K562 (cell line): ENCODE measurements around the gene MATCAP1. TPM values are rescaled to one million over a fixed set of nuclear protein-coding genes. Genes with fewer than 3 reads are reported as not detected.

Experiments used
- CSDE1 ChIP-seq, 2 experiments: fragments of 450-650 bp; IDR thresholded peaks; 2 replicates each; pipeline ENCODE4 v1.6.1; 2016; ENCODE audit warnings: mild to moderate bottlenecking in 1 of 2
- E2F3 ChIP-seq: fragments of 250-450 bp; sonication (Bioruptor Pico); IDR thresholded peaks from 2 replicates; pipeline ENCODE4 v1.4.0; 2020; ENCODE audit warnings: mild to moderate bottlenecking
- FOXM1 ChIP-seq, 2 experiments: fragments of 450-650 bp in 1 of 2; sonication (generic) in 1 of 2; formaldehyde crosslinking in 1 of 2; IDR thresholded peaks; 2 replicates each; pipeline versions ENCODE4 v1.6.1 to v1.9.0; 2017 to 2022; ENCODE audit warnings: low read depth in 2 of 2, mild to moderate bottlenecking in 2 of 2, missing genetic modification reagents in 1 of 2, moderate library complexity in 1 of 2
- HDAC1 ChIP-seq, 2 experiments: fragments of 450-650 bp; IDR thresholded peaks; 2 replicates each; pipeline ENCODE4 v1.6.1; 2016 to 2017; ENCODE audit warnings: inconsistent platforms in 1 of 2, mild to moderate bottlenecking in 1 of 2, moderate library complexity in 1 of 2
- MYNN ChIP-seq, 2 experiments: sonication (generic); formaldehyde crosslinking in 1 of 2; IDR thresholded peaks; 2 replicates each; pipeline versions ENCODE4 v1.5.0 to v1.6.1; 2016 to 2020; ENCODE audit warnings: antibody characterized with exemption in 1 of 2, missing genetic modification reagents in 1 of 2
- NFATC3 ChIP-seq: fragments of 450-650 bp; IDR thresholded peaks from 2 replicates; pipeline ENCODE4 v1.6.1; 2017; ENCODE audit warnings: mild to moderate bottlenecking
- NR2C1 ChIP-seq, 2 experiments: fragments of 450-650 bp; IDR thresholded peaks; 2 replicates each; pipeline ENCODE4 v1.6.1; 2017; ENCODE audit warnings: mild to moderate bottlenecking in 2 of 2, antibody characterized with exemption in 1 of 2, inconsistent platforms in 1 of 2, missing compliant biosample characterization in 1 of 2, missing genetic modification characterization in 1 of 2
- POLR2G ChIP-seq: fragments of 200-400 bp; formaldehyde crosslinking; IDR thresholded peaks from 2 replicates; pipeline ENCODE4 v1.6.1; 2017; ENCODE audit warnings: low read depth, mild to moderate bottlenecking, antibody characterized with exemption, low read length, moderate library complexity
- RHOXF2B ChIP-seq: fragments of 250-450 bp; sonication (Bioruptor Pico); conservative IDR thresholded peaks from 2 replicates; pipeline ENCODE4 v1.5.1; 2021
- SNIP1 ChIP-seq: fragments of 450-650 bp; IDR thresholded peaks from 2 replicates; pipeline ENCODE4 v1.7.1; 2017; ENCODE audit warnings: low read depth, mild to moderate bottlenecking
- XRCC4 ChIP-seq: IDR thresholded peaks from one replicate; pipeline ENCODE4 v1.6.1; 2011; ENCODE audit not compliant: insufficient read depth, insufficient read length; ENCODE audit errors: extremely low read depth
- ZKSCAN1 ChIP-seq: fragments of 150-350 bp; IDR thresholded peaks from 2 replicates; pipeline ENCODE4 v1.6.1; 2016; ENCODE audit warnings: low read depth, low read length
- ZNF121 ChIP-seq: sonication (generic); formaldehyde crosslinking; conservative IDR thresholded peaks from 2 replicates; pipeline ENCODE4 v1.8.0; 2022; ENCODE audit warnings: missing genetic modification reagents
- ZNF24 ChIP-seq: fragments of 450-650 bp; IDR thresholded peaks from 2 replicates; pipeline ENCODE4 v1.6.1; 2016
- ZNF354B ChIP-seq: fragments of 250-450 bp; sonication (Bioruptor Pico); IDR thresholded peaks from 2 replicates; pipeline ENCODE4 v1.4.0; 2020
- ZNF584 ChIP-seq: fragments of 200-800 bp; sonication (Bioruptor generic); IDR thresholded peaks from 2 replicates; pipeline ENCODE4 v1.6.1; 2016; ENCODE audit warnings: low read depth, mild to moderate bottlenecking, missing genetic modification characterization, missing compliant biosample characterization
- ZNF592 ChIP-seq: fragments of 450-650 bp; IDR thresholded peaks from 2 replicates; pipeline ENCODE4 v1.6.1; 2017; ENCODE audit warnings: antibody characterized with exemption, mild to moderate bottlenecking
- ZSCAN32 ChIP-seq: fragments of 450-650 bp; formaldehyde crosslinking; IDR thresholded peaks from 2 replicates; pipeline ENCODE4 v1.4.0; 2020; ENCODE audit warnings: mild to moderate bottlenecking, moderate library complexity
- polyA plus RNA-seq, 8 experiments: library from polyadenylated mRNA; depleted of rRNA in 4 of 8; stranded (reverse) in 5 of 8; unstranded in 3 of 8; fragments of >200 nt; fragmentation: Nextera tagmentation in 2 of 8; fragmentation: Illumina TruSeq in 1 of 8; extraction: Ambion mirVana in 2 of 8; extraction: Trizol in 1 of 8; gene quantifications; 2 replicates each; pipeline versions ENCODE4 v1.2.1 to v1.2.3, GENCODE V29; 2011 to 2014; ENCODE audit warnings: inconsistent platforms in 1 of 8, missing spikeins in 1 of 8
- total RNA-seq, 7 experiments: library from RNA; depleted of rRNA in 6 of 7; stranded (reverse); fragments of >200 nt in 6 of 7; fragmentation: Illumina TruSeq in 2 of 7; extraction: Trizol in 2 of 7; gene quantifications; 2 replicates each; pipeline versions ENCODE4 v1.2.1 to v1.2.3, GENCODE V29; 2011 to 2021; ENCODE audit warnings: low replicate concordance in 1 of 7
- TF ChIP-seq, protein P1 (sequence below): sonication (generic); formaldehyde crosslinking; IDR thresholded peaks from 2 replicates; pipeline ENCODE4 v1.8.0; 2022; ENCODE audit warnings: missing genetic modification reagents, mild to moderate bottlenecking, borderline replicate concordance
- TF ChIP-seq, protein P2 (sequence below): IDR thresholded peaks from 3 replicates; pipeline ENCODE4 v1.6.1; 2011; ENCODE audit warnings: borderline replicate concordance, mild to moderate bottlenecking; ENCODE audit not compliant: insufficient read length, insufficient read depth
- TF ChIP-seq, protein P3 (sequence below): fragments of 450-650 bp; IDR thresholded peaks from 2 replicates; pipeline ENCODE4 v1.6.1; 2018; ENCODE audit warnings: mild to moderate bottlenecking, low read depth; ENCODE audit not compliant: partially characterized antibody

Gene MATCAP1
- total and polyA plus RNA-seq, 9 of the 15 experiments (the other 6 are each of a cell fraction or from before 2014, with no cell fraction given): 3.4 to 20.5 (median 10.3) TPM

DNA sequence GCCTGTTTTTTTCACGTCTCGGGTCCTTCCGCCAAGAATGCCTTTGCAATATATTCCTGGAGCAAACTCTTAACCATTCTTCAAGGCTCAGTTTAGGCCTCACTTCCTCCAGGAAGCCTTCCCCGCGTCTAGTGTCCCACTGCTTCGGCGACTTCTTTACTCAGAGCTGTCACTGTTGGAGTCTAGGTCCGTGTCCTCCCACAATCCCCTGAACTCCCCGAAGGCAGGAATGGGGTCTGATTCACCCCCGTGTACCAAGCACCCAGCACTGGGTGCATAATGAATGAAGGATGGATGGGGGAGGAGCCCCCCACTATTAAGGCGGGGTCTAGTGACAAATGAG is 508 bp downstream of the MATCAP1 start (continued):
- no peak for TF ChIP-seq MYNN (IDR thresholded peaks at IDR 0.05)
- TF ChIP-seq MYNN (CRISPR knock-in tag; IDR thresholded peaks at IDR 0.05): no peak
- TF ChIP-seq ZKSCAN1: no peak
- TF ChIP-seq SNIP1: no peak
- no peak for TF ChIP-seq ZSCAN32 (CRISPR knock-in tag)
- no peak for TF ChIP-seq ZNF584 (CRISPR knock-in tag)
- no peak for TF ChIP-seq ZNF592
- TF ChIP-seq HDAC1 (IDR thresholded peaks at IDR 0.05): no peak
- TF ChIP-seq ZNF24: peak; percentile 74; the same call in 1 of the 2 replicates
- TF ChIP-seq, protein P1, sequence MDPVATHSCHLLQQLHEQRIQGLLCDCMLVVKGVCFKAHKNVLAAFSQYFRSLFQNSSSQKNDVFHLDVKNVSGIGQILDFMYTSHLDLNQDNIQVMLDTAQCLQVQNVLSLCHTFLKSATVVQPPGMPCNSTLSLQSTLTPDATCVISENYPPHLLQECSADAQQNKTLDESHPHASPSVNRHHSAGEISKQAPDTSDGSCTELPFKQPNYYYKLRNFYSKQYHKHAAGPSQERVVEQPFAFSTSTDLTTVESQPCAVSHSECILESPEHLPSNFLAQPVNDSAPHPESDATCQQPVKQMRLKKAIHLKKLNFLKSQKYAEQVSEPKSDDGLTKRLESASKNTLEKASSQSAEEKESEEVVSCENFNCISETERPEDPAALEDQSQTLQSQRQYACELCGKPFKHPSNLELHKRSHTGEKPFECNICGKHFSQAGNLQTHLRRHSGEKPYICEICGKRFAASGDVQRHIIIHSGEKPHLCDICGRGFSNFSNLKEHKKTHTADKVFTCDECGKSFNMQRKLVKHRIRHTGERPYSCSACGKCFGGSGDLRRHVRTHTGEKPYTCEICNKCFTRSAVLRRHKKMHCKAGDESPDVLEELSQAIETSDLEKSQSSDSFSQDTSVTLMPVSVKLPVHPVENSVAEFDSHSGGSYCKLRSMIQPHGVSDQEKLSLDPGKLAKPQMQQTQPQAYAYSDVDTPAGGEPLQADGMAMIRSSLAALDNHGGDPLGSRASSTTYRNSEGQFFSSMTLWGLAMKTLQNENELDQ (CRISPR knock-in tag): no peak
- TF ChIP-seq E2F3 (CRISPR knock-in tag): no peak
- no peak for TF ChIP-seq ZNF121 (CRISPR knock-in tag)
- TF ChIP-seq POLR2G: no peak
- TF ChIP-seq, protein P2, sequence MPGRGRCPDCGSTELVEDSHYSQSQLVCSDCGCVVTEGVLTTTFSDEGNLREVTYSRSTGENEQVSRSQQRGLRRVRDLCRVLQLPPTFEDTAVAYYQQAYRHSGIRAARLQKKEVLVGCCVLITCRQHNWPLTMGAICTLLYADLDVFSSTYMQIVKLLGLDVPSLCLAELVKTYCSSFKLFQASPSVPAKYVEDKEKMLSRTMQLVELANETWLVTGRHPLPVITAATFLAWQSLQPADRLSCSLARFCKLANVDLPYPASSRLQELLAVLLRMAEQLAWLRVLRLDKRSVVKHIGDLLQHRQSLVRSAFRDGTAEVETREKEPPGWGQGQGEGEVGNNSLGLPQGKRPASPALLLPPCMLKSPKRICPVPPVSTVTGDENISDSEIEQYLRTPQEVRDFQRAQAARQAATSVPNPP: no peak
- TF ChIP-seq, protein P3, sequence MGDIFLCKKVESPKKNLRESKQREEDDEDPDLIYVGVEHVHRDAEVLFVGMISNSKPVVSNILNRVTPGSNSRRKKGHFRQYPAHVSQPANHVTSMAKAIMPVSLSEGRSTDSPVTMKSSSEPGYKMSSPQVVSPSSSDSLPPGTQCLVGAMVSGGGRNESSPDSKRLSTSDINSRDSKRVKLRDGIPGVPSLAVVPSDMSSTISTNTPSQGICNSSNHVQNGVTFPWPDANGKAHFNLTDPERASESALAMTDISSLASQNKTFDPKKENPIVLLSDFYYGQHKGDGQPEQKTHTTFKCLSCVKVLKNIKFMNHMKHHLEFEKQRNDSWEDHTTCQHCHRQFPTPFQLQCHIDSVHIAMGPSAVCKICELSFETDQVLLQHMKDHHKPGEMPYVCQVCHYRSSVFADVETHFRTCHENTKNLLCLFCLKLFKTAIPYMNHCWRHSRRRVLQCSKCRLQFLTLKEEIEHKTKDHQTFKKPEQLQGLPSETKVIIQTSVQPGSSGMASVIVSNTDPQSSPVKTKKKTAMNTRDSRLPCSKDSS: no peak
- no peak for TF ChIP-seq CSDE1 (IDR thresholded peaks at IDR 0.05)
- TF ChIP-seq FOXM1 (IDR thresholded peaks at IDR 0.05; ENCODE audit: low read depth): peak; percentile 23; the same call in 1 of the 2 replicates
- TF ChIP-seq FOXM1 (CRISPR knock-in tag; IDR thresholded peaks at IDR 0.05; ENCODE audit: low read depth): no peak
- TF ChIP-seq NR2C1 (IDR thresholded peaks at IDR 0.05): no peak
- no peak for TF ChIP-seq NR2C1 (tag; IDR thresholded peaks at IDR 0.05)
- no peak for TF ChIP-seq XRCC4
- TF ChIP-seq ZNF354B (CRISPR knock-in tag): no peak
- TF ChIP-seq NFATC3: no peak
- no peak for TF ChIP-seq RHOXF2B
